ENCODE measurements around the gene GPRC5D.

DNA sequence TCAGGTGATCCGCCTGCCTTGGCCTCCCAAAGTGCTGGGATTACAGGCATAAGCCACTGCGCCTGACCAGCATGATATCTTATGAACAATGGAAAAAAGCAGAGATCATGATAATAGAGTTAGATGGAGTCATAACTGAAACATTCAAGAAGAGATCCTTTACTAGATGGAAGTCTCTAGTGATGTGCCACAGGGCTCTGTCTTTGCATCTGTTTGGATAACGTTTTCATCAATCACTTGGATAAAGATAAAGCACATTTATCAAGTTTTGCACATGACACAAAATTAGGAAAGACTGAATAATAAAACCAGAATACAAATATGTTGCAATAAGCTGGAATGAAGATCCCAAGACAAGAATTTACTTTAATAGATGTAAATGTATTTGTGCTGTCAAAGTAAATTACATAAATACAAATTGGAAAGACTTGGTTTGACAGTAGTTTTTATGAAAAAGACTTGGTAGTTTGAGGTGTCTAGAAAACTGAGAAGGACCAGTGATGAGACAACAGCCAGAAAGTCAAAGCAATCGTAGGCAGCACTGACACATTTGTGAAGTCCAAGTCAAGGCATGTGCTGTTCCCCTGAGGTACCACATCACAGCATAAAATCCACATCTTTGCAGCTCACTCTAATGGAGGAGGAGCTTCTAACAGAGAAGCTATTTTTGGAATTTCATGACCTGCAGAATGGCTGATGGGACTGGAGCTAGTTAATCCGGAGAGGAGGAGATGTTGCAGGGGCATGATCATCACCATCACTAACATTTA, 32.1 kb downstream of the GPRC5D start:
- TF ChIP-seq, protein P1, sequence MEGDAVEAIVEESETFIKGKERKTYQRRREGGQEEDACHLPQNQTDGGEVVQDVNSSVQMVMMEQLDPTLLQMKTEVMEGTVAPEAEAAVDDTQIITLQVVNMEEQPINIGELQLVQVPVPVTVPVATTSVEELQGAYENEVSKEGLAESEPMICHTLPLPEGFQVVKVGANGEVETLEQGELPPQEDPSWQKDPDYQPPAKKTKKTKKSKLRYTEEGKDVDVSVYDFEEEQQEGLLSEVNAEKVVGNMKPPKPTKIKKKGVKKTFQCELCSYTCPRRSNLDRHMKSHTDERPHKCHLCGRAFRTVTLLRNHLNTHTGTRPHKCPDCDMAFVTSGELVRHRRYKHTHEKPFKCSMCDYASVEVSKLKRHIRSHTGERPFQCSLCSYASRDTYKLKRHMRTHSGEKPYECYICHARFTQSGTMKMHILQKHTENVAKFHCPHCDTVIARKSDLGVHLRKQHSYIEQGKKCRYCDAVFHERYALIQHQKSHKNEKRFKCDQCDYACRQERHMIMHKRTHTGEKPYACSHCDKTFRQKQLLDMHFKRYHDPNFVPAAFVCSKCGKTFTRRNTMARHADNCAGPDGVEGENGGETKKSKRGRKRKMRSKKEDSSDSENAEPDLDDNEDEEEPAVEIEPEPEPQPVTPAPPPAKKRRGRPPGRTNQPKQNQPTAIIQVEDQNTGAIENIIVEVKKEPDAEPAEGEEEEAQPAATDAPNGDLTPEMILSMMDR (IDR thresholded peaks at IDR 0.05) = no peak
- no peak for TF ChIP-seq POLR2A (IDR thresholded peaks at IDR 0.05)

All from Peyer's patch (tissue), 4 donors.